GM04504 (cell line): ENCODE data around the gene HTRA2.
"Not testable (repeated sequence)": the region's sequence is repeated elsewhere in the genome, so short reads cannot be mapped to it uniquely, and the experiment has no call there.

Source experiments
- DNase-seq: peaks from one replicate; pipeline ENCODE4 v3.0.0-alpha.2; 2012; ENCODE audit warnings: low read depth

HTRA2 gene

DNA sequence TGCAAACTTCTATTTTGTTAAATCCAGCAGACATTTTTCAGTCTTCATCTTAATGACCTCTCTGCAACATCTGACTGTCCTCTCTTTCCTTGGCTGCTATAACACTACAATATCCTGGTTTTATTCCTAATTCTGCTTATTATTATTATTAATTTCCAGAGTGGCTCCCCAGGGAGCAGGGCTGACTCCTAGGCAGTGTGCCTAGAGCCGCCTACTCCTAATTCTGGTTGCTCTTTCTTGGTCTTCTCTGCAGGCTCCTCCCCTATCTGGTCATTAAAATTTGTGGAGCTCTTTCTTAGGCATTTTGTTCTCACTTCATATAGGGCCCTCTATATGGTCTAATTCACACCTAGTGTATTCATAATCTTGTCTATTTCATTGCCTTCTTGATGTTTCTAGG lies 13.2 kb downstream of the HTRA2 start:
- no peak for DNase-seq

DNA sequence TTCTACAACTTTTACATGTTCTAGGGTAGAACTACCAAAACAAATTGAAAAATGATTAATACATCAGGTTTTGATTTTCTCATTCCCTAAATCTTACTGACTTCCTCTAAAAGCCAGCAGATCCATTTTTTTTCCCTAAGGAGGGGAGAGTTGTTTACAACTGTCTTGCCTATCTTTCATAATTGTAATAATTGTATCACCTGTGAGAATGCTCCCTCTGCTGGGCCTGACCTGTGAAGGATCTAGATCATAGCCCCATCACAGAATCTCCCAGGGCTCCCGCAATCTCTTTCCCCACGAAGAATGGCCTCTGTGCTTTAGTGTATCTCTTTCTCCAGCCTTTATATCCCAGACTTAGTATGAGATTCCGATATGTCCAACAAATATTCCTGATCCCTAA lies 14.9 kb downstream of the HTRA2 start:
- no peak for DNase-seq

DNA sequence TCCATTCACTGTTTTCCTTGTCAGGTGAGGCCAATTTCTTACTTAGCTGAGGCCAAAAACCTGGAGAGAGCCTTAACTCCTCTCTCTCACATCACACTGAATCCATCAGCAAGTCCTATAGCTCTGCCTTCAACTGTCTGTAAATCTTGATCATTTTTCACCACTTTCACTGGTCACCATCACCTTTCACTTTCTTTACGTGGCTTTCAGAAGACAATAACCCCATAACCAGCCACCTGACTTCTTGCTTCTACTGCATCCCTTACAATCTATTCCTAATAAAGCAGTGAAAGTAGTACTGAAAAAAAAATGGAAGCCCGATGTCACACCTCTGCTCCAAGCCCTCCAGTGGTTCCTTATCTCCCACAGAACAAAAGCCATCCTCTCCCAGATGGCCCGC lies 16.3 kb downstream of the HTRA2 start:
- no peak for DNase-seq

DNA sequence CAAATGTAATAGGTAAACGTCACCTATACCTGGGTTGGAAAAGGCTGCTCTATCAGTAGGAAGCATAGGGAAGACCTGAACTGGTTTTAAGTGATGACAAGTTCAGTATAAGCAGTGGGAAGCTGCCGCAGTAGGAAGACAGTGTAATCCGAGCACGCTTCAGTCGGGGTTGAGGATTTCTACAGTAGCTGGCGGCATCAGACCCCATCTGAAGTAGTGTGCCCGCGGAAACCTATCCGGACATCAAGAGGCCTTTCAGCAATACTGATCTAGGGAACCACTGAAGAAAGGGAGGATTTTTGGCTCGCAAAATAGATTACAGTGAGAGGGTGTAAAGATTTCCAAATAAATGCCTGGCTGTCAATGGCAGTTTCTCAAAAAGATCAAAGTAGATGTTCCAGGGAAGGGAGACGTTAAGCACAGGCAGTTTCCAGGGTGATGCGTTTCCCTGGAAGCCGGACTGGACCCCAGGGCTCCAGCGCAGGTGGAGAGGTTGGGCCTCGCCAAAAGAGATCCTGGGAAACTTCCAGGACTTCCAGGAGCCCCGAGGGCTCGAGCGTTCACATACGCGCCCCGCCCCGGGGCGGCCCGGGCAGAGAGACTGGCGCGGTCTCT lies 18.7 kb downstream of the HTRA2 start:
- no peak for DNase-seq

DNA sequence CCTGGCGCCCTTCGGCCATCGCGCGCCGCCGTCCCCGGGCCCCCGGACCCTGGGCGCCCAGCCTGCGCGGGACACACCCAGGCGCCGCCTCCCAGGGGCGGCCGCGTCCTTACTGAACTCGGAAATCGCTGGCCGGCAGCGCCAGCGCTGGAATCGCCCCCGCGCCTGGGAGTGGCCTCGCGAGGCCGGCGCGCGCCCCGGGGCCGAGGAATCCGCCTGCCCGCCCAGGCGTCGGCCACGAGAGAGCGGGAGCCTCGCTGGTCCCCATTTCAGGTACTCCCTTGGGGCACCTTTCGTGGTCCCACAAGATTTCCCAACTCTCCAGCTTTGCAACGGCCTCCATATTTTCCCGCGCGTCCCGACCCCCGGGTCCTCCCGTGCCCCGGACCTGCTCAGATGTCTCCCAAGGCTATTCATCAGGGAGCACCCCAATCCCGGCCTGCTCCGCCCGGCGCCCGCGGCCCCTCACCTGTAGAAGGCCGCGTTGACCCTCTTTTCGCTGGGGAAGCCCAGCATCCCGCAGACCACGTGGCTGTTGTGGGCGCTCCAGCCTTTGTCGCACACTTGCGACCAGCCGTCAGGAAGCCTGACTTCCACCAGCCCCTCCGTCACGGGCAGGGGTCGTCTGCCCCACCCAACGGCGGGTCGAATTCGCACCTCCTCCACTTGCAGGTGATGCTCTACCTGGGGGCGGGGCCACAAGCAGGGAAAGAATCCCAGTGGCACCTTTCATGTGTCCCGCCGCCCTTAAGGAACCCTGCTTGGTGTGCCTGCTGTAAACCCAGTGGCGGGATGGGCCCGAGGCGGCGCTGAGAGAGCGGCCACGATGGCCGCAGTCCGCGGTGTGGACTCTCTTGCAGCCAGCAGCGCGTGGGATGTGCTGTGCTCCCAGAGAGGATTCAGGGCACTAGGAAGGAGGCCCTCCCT lies 19.4 kb downstream of the HTRA2 start:
- no peak for DNase-seq

DNA sequence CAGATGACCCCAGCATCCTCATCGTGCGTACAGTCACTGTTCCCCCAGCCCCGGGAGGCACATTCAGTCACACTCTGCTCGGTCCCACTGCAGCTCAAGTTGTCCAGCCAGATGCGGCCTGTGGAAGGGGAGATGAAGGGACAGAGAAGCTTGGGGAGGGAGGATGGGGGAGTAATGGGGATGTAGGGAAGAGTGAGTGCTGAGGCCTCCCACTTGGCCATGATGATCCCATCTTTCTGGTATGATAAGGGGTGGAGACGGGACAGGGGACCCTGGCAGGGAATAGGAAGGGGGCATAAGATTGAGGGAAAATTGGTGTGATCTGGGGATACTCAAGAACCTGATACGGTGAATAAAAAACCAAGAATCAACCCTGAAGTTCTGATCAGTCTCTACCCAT lies 20.5 kb downstream of the HTRA2 start:
- no peak for DNase-seq

DNA sequence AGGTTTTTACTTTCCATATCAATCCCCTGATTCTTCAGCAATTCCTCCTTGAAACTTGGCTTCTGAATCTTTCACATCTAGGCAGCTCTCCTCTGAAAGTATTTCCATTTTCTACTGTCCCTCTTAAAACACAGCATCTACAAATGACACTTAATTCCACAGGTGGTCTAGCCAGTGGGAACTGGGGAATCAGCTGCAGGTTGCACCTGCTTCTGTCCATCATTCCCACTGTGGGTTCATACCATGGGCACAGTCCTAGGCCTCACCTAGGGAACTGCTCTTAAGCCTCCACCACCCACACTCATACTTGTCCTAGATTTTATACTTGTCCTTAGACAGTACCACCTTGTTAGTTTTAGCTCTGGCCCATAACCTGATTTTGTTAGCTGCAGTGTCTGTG lies 21.8 kb downstream of the HTRA2 start:
- no peak for DNase-seq

DNA sequence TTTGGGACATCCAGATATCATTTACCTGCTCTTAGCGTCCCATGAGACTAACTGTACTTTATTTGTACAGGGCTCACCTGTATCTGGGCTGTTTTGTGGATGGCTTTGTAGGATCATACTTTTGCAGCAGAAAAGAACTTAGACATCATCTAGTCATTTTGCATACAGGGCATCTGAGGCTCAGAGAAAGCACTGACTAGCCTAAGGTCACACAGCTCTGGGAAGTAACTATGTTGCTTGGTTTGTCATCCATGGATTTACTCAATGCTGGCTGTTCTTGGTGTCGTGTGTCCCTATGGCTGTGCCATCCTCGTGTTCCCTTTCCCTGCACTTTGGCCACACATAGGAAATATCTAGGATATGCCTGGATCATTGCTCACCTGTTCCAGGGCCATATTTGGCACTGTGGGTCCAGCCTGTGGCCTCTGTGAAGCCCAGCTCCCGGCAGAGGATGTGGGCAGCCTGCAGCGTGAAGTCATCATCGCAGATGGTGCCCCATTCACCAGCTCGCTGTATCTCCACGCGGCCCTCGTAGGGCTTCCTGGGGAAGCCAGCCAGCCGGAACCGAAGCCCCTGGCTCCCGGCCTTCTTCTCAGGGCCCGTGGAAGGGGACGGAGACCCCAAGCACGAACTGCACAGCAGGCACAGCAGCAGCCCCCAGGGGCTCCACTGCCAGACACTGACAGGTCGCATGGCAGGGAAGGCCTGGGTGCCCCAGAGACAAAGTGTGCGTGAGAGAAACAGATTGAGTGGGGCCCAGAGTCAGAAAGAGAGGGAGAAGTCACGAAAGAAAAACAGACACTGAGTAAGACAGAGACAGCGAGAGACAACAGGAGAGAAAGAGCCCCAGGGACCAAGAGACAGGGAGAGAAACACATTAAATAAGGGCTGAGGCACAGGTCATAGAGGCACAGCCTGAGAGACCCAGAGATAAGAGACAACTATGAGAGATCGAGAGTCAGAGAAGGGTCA lies 22.5 kb downstream of the HTRA2 start:
- no peak for DNase-seq

DNA sequence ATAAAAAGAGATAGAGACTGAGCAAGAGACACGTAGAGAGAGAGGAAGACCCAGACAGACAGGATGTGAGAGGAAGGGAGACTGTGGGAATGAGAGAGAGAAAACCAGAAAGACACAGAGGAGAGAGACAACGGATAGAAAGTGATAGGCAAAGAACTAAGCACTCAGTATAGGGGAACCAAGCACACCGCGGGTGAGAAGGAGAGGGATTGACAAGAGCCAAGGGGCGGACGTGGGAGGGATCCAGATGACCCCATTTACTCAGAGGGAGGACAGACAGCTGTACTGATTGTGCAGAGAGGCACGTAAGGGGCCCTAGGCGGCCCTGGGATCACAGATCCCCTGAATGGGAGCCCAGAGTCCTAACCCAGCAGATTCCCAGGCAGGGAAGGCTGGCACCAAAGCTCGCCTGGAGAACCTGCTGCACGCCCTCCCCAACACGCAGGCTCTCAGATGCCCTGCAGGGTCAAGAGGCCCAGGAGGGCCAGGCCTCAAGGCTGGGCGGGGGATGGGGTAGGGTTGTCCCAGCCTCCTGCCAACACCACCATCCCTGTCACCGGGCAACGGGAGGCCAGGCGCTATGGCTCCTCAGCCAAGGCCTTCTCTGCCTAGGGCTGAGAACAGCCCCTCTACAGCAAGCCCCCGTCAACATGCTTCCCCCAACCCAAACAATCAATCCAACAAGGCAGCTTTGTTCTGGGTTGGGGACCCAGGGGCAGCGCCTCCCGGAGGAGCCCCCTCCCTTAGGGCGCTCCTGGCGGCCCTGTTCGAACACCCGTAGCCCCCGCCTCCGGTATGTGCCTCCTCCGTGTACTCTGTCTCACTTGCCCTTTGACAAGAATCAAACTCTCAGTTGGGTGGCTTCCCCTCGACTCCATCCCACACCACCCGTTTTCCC lies 23.4 kb downstream of the HTRA2 start:
- DNase-seq, result no peak

DNA sequence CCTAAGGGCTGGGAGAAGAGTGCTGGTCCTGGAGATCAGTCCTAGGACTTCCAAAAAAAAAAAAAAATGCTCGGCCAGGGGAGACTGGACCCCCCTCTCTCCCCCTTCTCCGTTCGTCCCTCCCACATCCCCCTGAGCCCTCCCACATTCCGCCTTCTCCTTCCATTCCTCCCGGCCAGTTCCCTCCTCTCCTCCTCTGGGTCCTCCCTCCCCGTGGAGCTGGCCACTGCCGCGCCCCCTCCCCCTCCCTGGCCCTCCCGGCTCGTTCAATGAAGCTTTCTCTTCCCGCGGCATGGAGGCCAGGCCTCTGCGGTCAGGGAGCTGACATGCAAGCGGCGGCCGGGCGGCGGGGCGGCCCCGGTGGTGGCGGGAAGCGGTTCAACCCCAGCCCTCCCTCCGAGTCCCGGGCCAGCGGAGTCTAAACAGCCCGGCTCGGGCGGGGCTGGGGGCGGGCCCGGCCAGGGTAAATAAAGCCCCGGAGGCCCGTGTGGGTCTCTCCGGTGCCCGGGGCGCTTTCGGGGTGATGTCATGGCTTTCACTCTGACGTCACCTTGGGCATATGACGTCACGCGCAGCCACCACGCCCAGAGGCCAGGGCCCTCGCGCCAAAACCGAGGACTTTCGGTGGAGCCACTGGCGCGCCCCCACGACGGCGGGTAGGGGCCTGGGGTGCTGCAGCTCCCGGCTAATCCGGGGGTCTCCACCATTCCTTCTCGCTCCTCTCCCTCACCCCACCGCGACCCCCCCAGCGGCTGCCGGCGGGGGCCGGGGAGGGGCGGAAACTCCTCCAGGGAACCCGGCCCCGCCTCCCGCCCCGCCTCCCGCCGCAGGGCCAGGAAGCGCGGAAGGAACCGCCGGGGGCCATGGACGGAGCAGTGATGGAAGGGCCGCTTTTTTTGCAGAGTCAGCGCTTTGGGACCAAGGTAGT lies 24.4 kb downstream of the HTRA2 start, which contains the start of the genes DOK1 and LOXL3:
Gene DOK1, plus strand, starts transcription at position 829 of the 928 bp plus-strand sequence. Its CDS starts 35 bp downstream, at position 864.
Gene LOXL3, minus strand, starts transcription at position 51 of the 928 bp plus-strand sequence. CDS start 1,308 bp downstream, outside the sequence.
- peak; percentile 72 for DNase-seq

DNA sequence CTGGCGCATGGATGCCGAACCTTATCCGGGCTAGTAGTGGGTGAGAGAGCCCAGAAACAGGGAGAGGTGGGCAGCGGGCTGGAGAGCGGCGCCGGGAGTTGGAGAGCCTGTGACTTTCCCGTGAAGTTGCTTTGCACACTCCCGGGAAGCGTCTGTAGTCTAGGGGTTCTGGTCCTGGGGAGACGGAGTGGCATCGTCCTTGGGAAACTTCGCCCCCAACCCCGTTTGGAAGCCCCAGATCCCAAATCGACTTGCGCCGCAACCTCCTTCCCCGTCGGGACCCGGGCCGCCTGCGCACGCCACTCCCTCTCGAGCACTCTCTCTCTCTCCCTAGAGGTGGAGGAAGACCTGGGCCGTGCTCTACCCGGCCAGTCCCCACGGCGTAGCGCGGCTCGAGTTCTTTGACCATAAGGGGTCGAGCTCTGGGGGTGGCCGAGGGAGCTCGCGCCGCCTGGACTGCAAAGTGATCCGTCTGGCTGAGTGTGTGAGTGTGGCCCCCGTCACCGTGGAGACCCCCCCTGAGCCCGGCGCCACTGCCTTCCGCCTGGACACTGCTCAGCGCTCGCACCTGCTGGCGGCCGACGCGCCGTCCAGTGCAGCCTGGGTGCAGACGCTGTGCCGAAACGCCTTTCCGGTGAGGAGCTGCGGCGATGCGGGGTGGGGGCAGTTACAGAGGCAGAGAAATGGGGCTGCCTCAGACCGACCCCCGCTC lies 25.2 kb downstream of the HTRA2 start:
- no peak for DNase-seq

DNA sequence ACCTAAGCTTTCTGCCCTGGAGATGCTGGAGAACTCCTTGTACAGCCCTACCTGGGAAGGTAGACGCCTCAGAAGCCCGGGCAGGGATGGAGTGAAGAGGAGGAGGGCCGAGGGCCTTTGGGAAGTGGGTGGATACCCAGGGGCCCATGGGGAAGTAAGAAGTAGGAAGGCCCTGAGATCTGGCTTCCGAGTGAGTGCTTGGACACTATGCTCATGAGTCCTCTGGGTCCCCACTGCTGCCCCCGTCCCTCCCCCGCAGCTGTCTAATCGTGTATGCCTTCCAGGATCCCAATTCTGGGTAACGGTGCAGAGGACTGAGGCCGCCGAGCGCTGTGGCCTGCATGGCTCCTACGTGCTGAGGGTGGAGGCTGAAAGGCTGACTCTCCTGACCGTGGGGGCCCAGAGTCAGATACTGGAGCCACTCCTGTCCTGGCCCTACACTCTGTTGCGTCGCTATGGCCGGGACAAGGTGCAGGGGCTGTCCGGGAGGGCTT lies 25.9 kb downstream of the HTRA2 start:
- DNase-seq, result no peak

DNA sequence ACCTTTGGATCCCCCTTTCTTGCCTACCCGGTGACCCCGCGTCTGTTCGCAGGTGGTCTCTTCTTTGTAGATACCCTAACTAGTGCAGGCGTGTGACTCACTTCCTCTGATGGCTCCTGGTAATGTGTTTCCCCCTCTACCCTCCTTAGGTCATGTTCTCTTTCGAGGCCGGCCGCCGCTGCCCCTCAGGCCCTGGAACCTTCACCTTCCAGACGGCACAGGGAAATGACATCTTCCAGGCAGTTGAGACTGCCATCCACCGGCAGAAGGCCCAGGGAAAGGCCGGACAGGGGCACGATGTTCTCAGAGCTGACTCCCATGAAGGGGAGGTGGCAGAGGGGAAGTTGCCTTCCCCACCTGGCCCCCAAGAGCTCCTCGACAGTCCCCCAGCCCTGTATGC lies 26.4 kb downstream of the HTRA2 start:
- DNase-seq, result no peak

DNA sequence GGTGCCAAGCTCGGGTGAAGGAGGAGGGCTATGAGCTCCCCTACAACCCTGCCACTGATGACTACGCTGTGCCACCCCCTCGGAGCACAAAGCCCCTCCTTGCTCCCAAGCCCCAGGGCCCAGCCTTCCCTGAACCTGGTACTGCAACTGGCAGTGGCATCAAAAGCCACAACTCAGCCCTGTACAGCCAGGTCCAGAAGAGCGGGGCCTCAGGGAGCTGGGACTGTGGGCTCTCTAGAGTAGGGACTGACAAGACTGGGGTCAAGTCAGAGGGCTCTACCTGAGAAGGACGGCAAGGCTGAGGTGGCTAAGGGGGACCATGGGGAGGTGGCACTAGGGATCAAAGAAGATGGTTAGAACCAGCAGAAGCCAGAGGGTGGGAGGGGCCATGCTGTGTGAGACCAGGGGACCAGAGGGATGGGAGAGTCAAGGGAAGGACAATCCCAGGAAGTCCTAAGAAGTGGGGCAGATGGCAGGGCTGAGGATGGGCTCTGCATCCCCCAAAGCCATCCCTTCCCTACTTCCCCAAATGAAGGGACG lies 27.2 kb downstream of the HTRA2 start:
- DNase-seq, result no peak

DNA sequence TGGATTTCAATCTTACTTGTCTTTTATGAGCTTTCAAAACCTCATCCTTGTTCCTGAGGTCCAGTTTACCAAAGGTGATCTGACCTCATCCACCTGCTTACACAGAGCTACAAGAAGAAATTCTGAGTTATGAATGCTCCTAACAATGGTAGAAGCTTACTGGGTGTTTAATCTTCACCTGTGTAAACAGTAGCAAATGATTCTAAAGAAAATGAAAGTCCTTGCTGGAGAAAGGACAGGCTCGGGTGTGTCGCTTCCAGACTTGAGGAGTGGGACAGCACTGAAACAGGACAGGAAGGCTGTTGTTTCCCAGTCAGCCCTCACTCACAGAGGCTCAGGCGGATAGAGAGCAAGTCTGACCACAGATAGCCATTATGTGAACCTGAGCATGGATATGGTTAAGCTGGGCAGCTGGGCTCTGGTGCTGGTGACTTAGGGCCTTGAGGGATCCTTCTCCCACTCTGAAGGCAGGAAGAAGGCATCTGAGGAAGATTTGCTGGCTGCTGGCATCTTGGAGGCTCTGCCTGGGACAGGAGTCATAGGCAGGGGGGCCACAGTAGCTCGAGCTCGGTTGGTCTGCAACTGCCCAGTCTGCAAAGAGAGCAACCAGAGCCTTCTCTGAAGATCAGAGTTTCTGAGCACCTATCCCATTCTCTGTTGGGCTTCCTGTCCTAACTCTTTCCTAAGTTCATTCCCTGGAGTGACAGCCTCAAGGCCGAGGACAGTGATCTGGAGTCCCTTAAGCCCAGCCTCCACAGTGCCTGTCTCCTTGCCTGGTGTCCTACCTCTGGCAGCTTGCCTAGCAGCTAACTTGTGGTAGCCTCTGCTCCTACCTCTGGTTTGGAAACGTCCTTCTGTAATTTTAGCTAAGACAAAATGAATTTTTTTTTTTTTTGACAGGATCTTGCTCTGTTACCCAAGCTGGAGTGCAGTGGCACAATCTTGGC lies 28.8 kb downstream of the HTRA2 start:
- no peak for DNase-seq

DNA sequence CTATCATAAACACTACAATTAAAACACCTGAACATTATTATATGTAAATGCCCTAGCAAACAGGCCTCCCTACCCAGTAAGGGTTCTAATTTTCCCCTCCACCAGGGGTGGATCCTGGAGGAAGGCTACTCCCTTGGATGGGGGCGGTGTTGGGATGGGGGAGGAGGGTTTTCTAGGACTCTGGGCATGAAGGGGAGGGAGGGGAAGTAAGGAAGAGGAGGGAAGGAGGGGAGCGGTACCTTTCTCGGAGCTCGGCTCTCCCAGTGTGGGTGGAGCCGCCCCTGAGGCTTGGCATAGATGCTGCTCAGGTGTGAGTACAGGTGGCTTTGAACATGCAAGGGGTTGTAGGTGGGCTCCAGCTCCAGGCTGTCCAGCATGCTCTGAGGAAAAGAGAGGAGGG lies 30.2 kb downstream of the HTRA2 start:
- no peak for DNase-seq

DNA sequence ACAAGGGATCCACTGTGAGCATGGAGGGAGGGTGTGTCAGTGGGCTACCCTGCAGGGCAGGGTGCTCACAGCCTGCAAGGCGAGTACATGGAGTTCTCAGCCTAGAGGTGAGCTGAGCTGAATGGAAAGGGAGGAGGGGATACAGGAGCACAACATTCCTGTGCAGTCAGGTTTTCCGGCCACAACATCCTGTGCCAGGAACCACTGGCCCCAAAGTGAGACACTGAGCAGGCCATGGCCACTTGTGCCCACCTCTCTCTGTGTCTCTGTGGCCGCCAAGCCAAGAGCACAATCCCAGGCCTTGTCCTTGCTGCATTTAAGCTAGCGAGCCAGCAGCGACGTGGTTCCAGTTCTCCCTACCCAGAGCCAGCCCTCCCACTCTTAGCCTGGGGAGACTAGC lies 30.9 kb downstream of the HTRA2 start:
- DNase-seq, result no peak

DNA sequence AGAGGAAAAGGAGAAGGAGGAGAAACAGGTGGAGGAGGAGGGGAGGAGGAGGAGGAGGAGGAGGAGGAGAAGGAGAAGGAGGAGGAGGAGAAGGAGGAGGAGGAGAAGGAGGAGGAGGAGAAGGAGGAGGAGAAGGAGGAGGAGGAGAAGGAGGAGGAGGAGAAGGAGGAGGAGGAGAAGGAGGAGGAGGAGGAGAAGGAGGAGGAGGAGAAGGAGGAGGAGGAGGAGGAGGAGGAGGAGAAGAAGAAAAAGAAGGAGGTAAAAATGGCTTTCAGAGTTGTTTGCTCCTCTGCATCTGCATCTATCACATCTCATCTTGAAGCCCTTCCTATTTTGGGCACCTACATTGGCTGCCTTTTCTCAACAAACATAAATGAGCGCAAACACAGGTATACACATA lies 31.3 kb downstream of the HTRA2 start:
- DNase-seq, result not testable (repeated sequence)
